GM19452 (cell line): Measurements from ENCODE around the gene KCNQ4.
A peak's percentile ranks its signal among the peaks of the same experiment; 100 is the strongest.

Experiments
- ATAC-seq: cut with Tn5 transposase; IDR thresholded peaks from one replicate; pipeline ENCODE4 v1.9.1; 2021; ENCODE audit not compliant: unreplicated experiment

KCNQ4 gene

GRCh38 chr1:40818264-40818961, 34.8 kb downstream of the KCNQ4 start:
- peak; percentile 77 for ATAC-seq

GRCh38 chr1:40819101-40819500, 35.5 kb downstream of the KCNQ4 start:
- no peak for ATAC-seq

- no peak for ATAC-seq
Measured at GRCh38 chr1:40820251-40820797, 36.7 kb downstream of the KCNQ4 start.

- ATAC-seq, result no peak
Measured at GRCh38 chr1:40820911-40821693, 37.5 kb downstream of the KCNQ4 start.

- no peak for ATAC-seq
Measured at GRCh38 chr1:40822890-40823289, 39.3 kb downstream of the KCNQ4 start.

GRCh38 chr1:40823345-40823744, 39.8 kb downstream of the KCNQ4 start:
- no peak for ATAC-seq

GRCh38 chr1:40823983-40824382, 40.4 kb downstream of the KCNQ4 start:
- no peak for ATAC-seq

GRCh38 chr1:40824591-40825434, 41.2 kb downstream of the KCNQ4 start:
- ATAC-seq, result no peak

GRCh38 chr1:40825435-40825788, 41.8 kb downstream of the KCNQ4 start:
- ATAC-seq, result no peak

- no peak for ATAC-seq
Measured at GRCh38 chr1:40825996-40826395, 42.4 kb downstream of the KCNQ4 start.

GRCh38 chr1:40829631-40830245, 46.2 kb downstream of the KCNQ4 start:
- no peak for ATAC-seq

GRCh38 chr1:40830419-40830943, 46.9 kb downstream of the KCNQ4 start:
- no peak for ATAC-seq

GRCh38 chr1:40831001-40831732, 47.6 kb downstream of the KCNQ4 start:
- no peak for ATAC-seq

GRCh38 chr1:40833979-40834378, 50.4 kb downstream of the KCNQ4 start:
- ATAC-seq, result no peak

GRCh38 chr1:40834968-40835545, 51.5 kb downstream of the KCNQ4 start:
- ATAC-seq, result no peak

- ATAC-seq, result no peak
Measured at GRCh38 chr1:40836283-40836682, 52.7 kb downstream of the KCNQ4 start.

- no peak for ATAC-seq
Measured at GRCh38 chr1:40837601-40838000, 54.0 kb downstream of the KCNQ4 start.

- no peak for ATAC-seq
Measured at GRCh38 chr1:40838045-40838979, 54.7 kb downstream of the KCNQ4 start.
